ENCODE data around the gene ALS2.
"Not testable (repeated sequence)": the region's sequence is repeated elsewhere in the genome, so short reads cannot be mapped to it uniquely, and the experiment has no call there.

Gene ALS2

GRCh38 chr2:201780674-201781493 is at the start of gene ALS2:
Gene ALS2 (minus strand): TSS chr2:201780933. CDS start chr2:201768885, 12,048 bp downstream.
- peak; percentile 96 for DNase-seq

GRCh38 chr2:201828220-201828619 is 47.5 kb upstream of the ALS2 start:
- DNase-seq: no peak

- DNase-seq: no peak
Observed at GRCh38 chr2:201827621-201828020, 46.9 kb upstream of the ALS2 start.

GRCh38 chr2:201824212-201824611 is 43.5 kb upstream of the ALS2 start:
- no peak for DNase-seq

GRCh38 chr2:201821080-201821479 is 40.3 kb upstream of the ALS2 start:
- no peak for DNase-seq

GRCh38 chr2:201820383-201821007 is 39.8 kb upstream of the ALS2 start:
- DNase-seq: no peak

GRCh38 chr2:201816657-201817575 is 36.2 kb upstream of the ALS2 start:
- no peak for DNase-seq

- no peak for DNase-seq
Observed at GRCh38 chr2:201813996-201814760, 33.4 kb upstream of the ALS2 start.

GRCh38 chr2:201810604-201811003 is 29.9 kb upstream of the ALS2 start:
- DNase-seq: not testable (repeated sequence)

- no peak for DNase-seq
Observed at GRCh38 chr2:201809633-201810032, 28.9 kb upstream of the ALS2 start.

- no peak for DNase-seq
Observed at GRCh38 chr2:201808027-201808426, 27.3 kb upstream of the ALS2 start.

GRCh38 chr2:201807452-201807999 is 26.8 kb upstream of the ALS2 start:
- DNase-seq: no peak

- no peak for DNase-seq
Observed at GRCh38 chr2:201806442-201807170, 25.9 kb upstream of the ALS2 start, which contains the start of gene CDK15. Gene CDK15 (plus strand): TSS chr2:201806537. CDS start chr2:201806665, 128 bp downstream.

- not testable (repeated sequence) for DNase-seq
Observed at GRCh38 chr2:201798914-201799285, 18.2 kb upstream of the ALS2 start.

- DNase-seq: no peak
Observed at GRCh38 chr2:201798252-201798913, 17.6 kb upstream of the ALS2 start.

GRCh38 chr2:201797175-201797840 is 16.6 kb upstream of the ALS2 start:
- DNase-seq: no peak

GRCh38 chr2:201796478-201796865 is 15.7 kb upstream of the ALS2 start:
- no peak for DNase-seq

GRCh38 chr2:201795607-201796477 is 15.1 kb upstream of the ALS2 start:
- no peak for DNase-seq

- DNase-seq: no peak
Observed at GRCh38 chr2:201794294-201794693, 13.6 kb upstream of the ALS2 start.
